ENCODE results near the gene TCF4.

Gene TCF4

GRCh38 chr18:55385770-55386169 lies 202.2 kb downstream of the TCF4 start:
- no peak for DNase-seq (ENCODE audit: low read depth in 2 of 2)

GRCh38 chr18:55384551-55385275 lies 203.3 kb downstream of the TCF4 start:
- no peak for DNase-seq (ENCODE audit: low read depth in 2 of 2)

GRCh38 chr18:55384115-55384514 lies 203.9 kb downstream of the TCF4 start:
- no peak for DNase-seq (ENCODE audit: low read depth in 2 of 2)

GRCh38 chr18:55382277-55382805 lies 205.7 kb downstream of the TCF4 start:
- DNase-seq (ENCODE audit: low read depth in 2 of 2): no peak

- DNase-seq (ENCODE audit: low read depth in 2 of 2): no peak
These were observed 206.7 kb downstream of the TCF4 start for GRCh38 chr18:55381277-55381676.

- DNase-seq (ENCODE audit: low read depth in 2 of 2): no peak
These were observed 207.4 kb downstream of the TCF4 start for GRCh38 chr18:55380589-55380988.

GRCh38 chr18:55376387-55376786 lies 211.6 kb downstream of the TCF4 start:
- no peak for DNase-seq (ENCODE audit: low read depth in 2 of 2)

GRCh38 chr18:55375930-55376329 lies 212.1 kb downstream of the TCF4 start:
- no peak for DNase-seq (ENCODE audit: low read depth in 2 of 2)

GRCh38 chr18:55374741-55375140 lies 213.3 kb downstream of the TCF4 start:
- no peak for DNase-seq (ENCODE audit: low read depth in 2 of 2)

- DNase-seq (ENCODE audit: low read depth in 2 of 2): no peak
These were observed 215.8 kb downstream of the TCF4 start for GRCh38 chr18:55372209-55372608.

- no peak for DNase-seq (ENCODE audit: low read depth in 2 of 2)
These were observed 217.1 kb downstream of the TCF4 start for GRCh38 chr18:55370936-55371335.

GRCh38 chr18:55369346-55369745 lies 218.6 kb downstream of the TCF4 start:
- no peak for DNase-seq (ENCODE audit: low read depth in 2 of 2)

GRCh38 chr18:55365342-55365741 lies 222.7 kb downstream of the TCF4 start:
- DNase-seq (ENCODE audit: low read depth in 2 of 2): no peak

- no peak for DNase-seq (ENCODE audit: low read depth in 2 of 2)
These were observed 225.7 kb downstream of the TCF4 start for GRCh38 chr18:55362303-55362702.

- DNase-seq (ENCODE audit: low read depth in 2 of 2): no peak
These were observed 226.3 kb downstream of the TCF4 start for GRCh38 chr18:55361492-55362250.

GRCh38 chr18:55360061-55360460 lies 227.9 kb downstream of the TCF4 start:
- no peak for DNase-seq (ENCODE audit: low read depth in 2 of 2)

- DNase-seq (ENCODE audit: low read depth in 2 of 2): no peak
These were observed 231.2 kb downstream of the TCF4 start for GRCh38 chr18:55356815-55357214.

GRCh38 chr18:55355223-55355622 lies 232.8 kb downstream of the TCF4 start:
- no peak for DNase-seq (ENCODE audit: low read depth in 2 of 2)

GRCh38 chr18:55354795-55355194 lies 233.2 kb downstream of the TCF4 start:
- DNase-seq (ENCODE audit: low read depth in 2 of 2): no peak

GRCh38 chr18:55353806-55354205 lies 234.2 kb downstream of the TCF4 start:
- DNase-seq (ENCODE audit: low read depth in 2 of 2): no peak

GRCh38 chr18:55353391-55353790 lies 234.6 kb downstream of the TCF4 start:
- no peak for DNase-seq (ENCODE audit: low read depth in 2 of 2)

- DNase-seq (ENCODE audit: low read depth in 2 of 2): no peak
These were observed 235.8 kb downstream of the TCF4 start for GRCh38 chr18:55351980-55352714.

Measured in stimulated activated CD8-positive, alpha-beta memory T cell treated with anti-CD3 and anti-CD28 coated beads, Interleukin-7, amount 100 ng/mL, for 4 hours (primary cell).